Lung (tissue), 12 donors: Measurements from ENCODE around the gene GPC6. TPM values are rescaled to one million over a fixed set of nuclear protein-coding genes. Genes with fewer than 3 reads are reported as not detected.

Experiments used
- ATAC-seq: fragments of 200-7000 bp; cut with Tn5 transposase; one replicate; pipeline ENCODE4 v1.9.1; 2020; ENCODE audit warnings: moderate number of reproducible peaks; ENCODE audit not compliant: insufficient read depth, low FRiP score
- DNase-seq, 3 donors: peaks; one replicate each; pipeline ENCODE4 v3.0.0-alpha.2; 2013 to 2017
- H3K27ac ChIP-seq, 2 donors: one replicate each; pipeline ENCODE4 v1.5.1; 2013; ENCODE audit warnings: mild to moderate bottlenecking in 2 of 2, moderate library complexity in 2 of 2, control low read depth in 1 of 2, inconsistent platforms in 1 of 2, low read depth in 1 of 2, low read length in 1 of 2
- H3K27me3 ChIP-seq, 3 donors: one replicate each; pipeline ENCODE4 v1.5.1; 2013; ENCODE audit warnings: low read length in 2 of 3; ENCODE audit not compliant: control insufficient read depth in 3 of 3, insufficient read depth in 3 of 3
- H3K36me3 ChIP-seq, 4 donors: one replicate each; pipeline ENCODE4 v1.5.1; 2013; ENCODE audit warnings: low read length in 4 of 4, mild to moderate bottlenecking in 1 of 4, moderate library complexity in 1 of 4; ENCODE audit not compliant: control insufficient read depth in 4 of 4, insufficient read depth in 4 of 4
- H3K4me1 ChIP-seq, 5 donors: one replicate each; pipeline ENCODE4 v1.5.1; 2013; ENCODE audit warnings: low read length in 5 of 5, mild to moderate bottlenecking in 2 of 5, moderate library complexity in 1 of 5; ENCODE audit not compliant: control insufficient read depth in 5 of 5, insufficient read depth in 5 of 5
- H3K4me3 ChIP-seq: one replicate; pipeline ENCODE4 v1.5.1; 2013; ENCODE audit warnings: mild to moderate bottlenecking, control low read depth, moderate library complexity
- H3K9ac ChIP-seq, 2 donors: one replicate each; pipeline ENCODE4 v1.5.1; 2013; ENCODE audit warnings: low read length in 2 of 2, control low read depth in 1 of 2; ENCODE audit not compliant: insufficient read depth in 1 of 2
- H3K9me3 ChIP-seq, 4 donors: one replicate each; pipeline ENCODE4 v1.5.1; 2013; ENCODE audit warnings: low read length in 3 of 4, mild to moderate bottlenecking in 1 of 4, moderate library complexity in 1 of 4; ENCODE audit not compliant: control insufficient read depth in 4 of 4, insufficient read depth in 3 of 4
- CTCF ChIP-seq: IDR thresholded peaks from 2 replicates; pipeline ENCODE4 v1.5.1; 2012; ENCODE audit warnings: mild to moderate bottlenecking; ENCODE audit errors: control extremely low read depth, extremely low read depth
- WGBS, 2 donors: extraction: QIAGEN DNeasy Blood & Tissue Kit; methylation state at CpG; one replicate each; pipeline ENCODE4 v1.1.7; 2013; 5-methylcytosine and 5-hydroxymethylcytosine counted together
- polyA plus RNA-seq, 2 donors: library from polyadenylated mRNA; stranded (reverse); fragments of 200-250 nt; gene quantifications; one replicate each; pipeline ENCODE4 v1.2.1, GENCODE V29; 2013
- total RNA-seq, 2 donors: library from RNA; depleted of rRNA in 1 of 2; stranded (reverse); fragments of >200 nt in 1 of 2; gene quantifications; one replicate each; pipeline ENCODE4 v1.2.1, GENCODE V29; 2014 to 2021
- donor health status: control.
- donor health status: control.
- donor health status: Bipolar disorder and iron deficiency.
- donor health status: healthy.
- donor health status: DM: yes; HTN: yes; CAD: no.

GPC6 gene
- total and polyA plus RNA-seq, 4 donors = 0.45 to 31.4 (median 4.8) TPM

DNA sequence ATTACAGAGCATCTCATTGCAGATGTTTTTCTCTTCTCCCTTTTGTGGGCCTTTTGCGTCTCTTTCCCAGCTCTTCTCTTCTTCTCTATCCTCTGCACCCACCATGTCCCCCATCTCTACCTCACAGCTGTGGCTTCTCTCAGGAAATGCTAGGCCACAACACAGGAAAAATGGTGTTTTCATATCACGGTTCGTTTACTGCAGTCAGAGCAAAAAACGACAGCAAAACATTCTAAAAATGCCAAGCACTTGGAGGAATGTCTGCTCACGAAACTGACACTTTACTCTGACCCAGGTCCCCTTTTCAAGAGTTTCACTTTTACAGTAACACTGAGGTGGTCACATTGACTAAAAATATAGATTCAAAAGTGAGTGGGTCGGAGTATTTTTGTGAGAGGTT lies 1100.7 kb downstream of the GPC6 start:
- DNase-seq (no peak), ATAC-seq (no peak)
- WGBS, 2 donors = 22 to 32% methylated on average over 6 of the region's 6 CpGs
- Histone ChIP-seq H3K27ac (no peak overlapping the region), H3K36me3 (no peaks in the 10 kb centered on the region), H3K9me3 (no peaks in the 10 kb centered on the region), H3K4me1 (peaks cover 3 to 43% (median 6%) of the 10 kb centered on the region in 5 donors), H3K9ac (no peak overlapping the region), H3K27me3 (no peaks in the 10 kb centered on the region), H3K4me3 (no peak overlapping the region)
- no peak for TF ChIP-seq CTCF

- no peak for ATAC-seq
- H3K27ac ChIP-seq = no peak overlapping the region
- DNase-seq = peak; percentile 53 to 56 (median 54)
- no peaks in the 10 kb centered on the region for H3K9me3 ChIP-seq
- H3K4me3 ChIP-seq = no peak overlapping the region
- H3K4me1 ChIP-seq = peaks cover 3 to 47% (median 5%) of the 10 kb centered on the region in 5 donors
- TF ChIP-seq CTCF = no peak
- 76 to 81% methylated on average over 13 of the region's 13 CpGs for WGBS, 2 donors
- H3K36me3 ChIP-seq = no peaks in the 10 kb centered on the region
- H3K27me3 ChIP-seq = no peaks in the 10 kb centered on the region
- H3K9ac ChIP-seq = no peak overlapping the region
These were observed 1101.9 kb downstream of the GPC6 start for GRCh38 chr13:94328381-94329041.

- no peaks in the 10 kb centered on the region for H3K27me3 ChIP-seq
- H3K9ac ChIP-seq = no peak overlapping the region
- H3K4me1 ChIP-seq = peaks cover 0 to 52% (median 5%) of the 10 kb centered on the region in 5 donors
- no peak overlapping the region for H3K4me3 ChIP-seq
- ATAC-seq = no peak
- H3K27ac ChIP-seq = peak overlapping the region; percentile 16 to 34
- TF ChIP-seq CTCF = no peak
- no peaks in the 10 kb centered on the region for H3K9me3 ChIP-seq
- H3K36me3 ChIP-seq = no peaks in the 10 kb centered on the region
- DNase-seq = no peak
- 84 to 90% methylated on average over 7 of the region's 7 CpGs for WGBS, 2 donors
These were observed 1102.7 kb downstream of the GPC6 start for GRCh38 chr13:94329277-94329676.
